Kidney (tissue), 14 donors: Measurements from ENCODE around the gene GDF2. TPM values are rescaled to one million over a fixed set of nuclear protein-coding genes. Genes with fewer than 3 reads are reported as not detected.

Source experiments
- DNase-seq, 5 donors: peaks; one replicate each; pipeline ENCODE4 v3.0.0-alpha.2; 2013 to 2020
- FAIRE-seq: peaks from 2 replicates; lab custom pipeline; 2012; peaks lifted over from hg19 to GRCh38; lab: Jason Lieb, UNC
- H3K27ac ChIP-seq, 2 donors: one replicate each; pipeline ENCODE4 v1.7.0; 2013; ENCODE audit warnings: low read depth in 2 of 2, low read length in 2 of 2, inconsistent platforms in 1 of 2
- H3K27me3 ChIP-seq: one replicate; pipeline ENCODE4 v1.7.1; 2013; ENCODE audit warnings: low read length, inconsistent platforms; ENCODE audit not compliant: control insufficient read depth, insufficient read depth
- H3K36me3 ChIP-seq, 3 donors: one replicate each; pipeline versions ENCODE4 v1.7.0 to v1.7.1; 2013; ENCODE audit warnings: low read length in 3 of 3, control low read depth in 1 of 3, inconsistent platforms in 1 of 3; ENCODE audit not compliant: insufficient read depth in 3 of 3, control insufficient read depth in 2 of 3
- H3K4me1 ChIP-seq, 3 donors: one replicate each; pipeline versions ENCODE4 v1.7.0 to v1.7.1; 2013; ENCODE audit warnings: low read length in 3 of 3, inconsistent platforms in 1 of 3, low read depth in 1 of 3; ENCODE audit not compliant: control insufficient read depth in 2 of 3, insufficient read depth in 2 of 3
- H3K4me3 ChIP-seq, 3 donors: one replicate each; pipeline versions ENCODE4 v1.7.0 to v1.8.1; 2013; ENCODE audit warnings: low read length in 3 of 3, control low read depth in 1 of 3, inconsistent platforms in 1 of 3
- H3K9ac ChIP-seq, 3 donors: one replicate each; pipeline versions ENCODE4 v1.7.0 to v1.7.1; 2013; ENCODE audit warnings: low read length in 3 of 3, control low read depth in 1 of 3, inconsistent platforms in 1 of 3
- H3K9me3 ChIP-seq, 3 donors: one replicate each; pipeline versions ENCODE4 v1.7.0 to v1.7.1; 2013; ENCODE audit warnings: low read length in 3 of 3, control low read depth in 1 of 3, inconsistent platforms in 1 of 3; ENCODE audit not compliant: control insufficient read depth in 2 of 3, insufficient read depth in 1 of 3
- intact Hi-C: fragments of 100-400 bp; cut with DNase I; formaldehyde crosslinking; loops from one replicate; pipeline ENCODE4 v1.11.1; 2022
- polyA plus RNA-seq: library from polyadenylated mRNA; stranded (reverse); fragments of 350-450 nt; fragmentation: Illumina TruSeq; extraction: RNeasy Lipid Tissue Mini Kit (QIAGEN cat#74804); gene quantifications from one replicate; pipeline ENCODE4 v1.2.3, GENCODE V29; 2014; ENCODE audit warnings: low read depth, low replicate concordance; ENCODE audit not compliant: insufficient read depth
- total RNA-seq: library from RNA; stranded (reverse); fragmentation: NEBNext Ultra II Directional; extraction: Animal tissue kit (Norgen Biotek cat#: 25700); gene quantifications from one replicate; pipeline ENCODE4 v1.2.1, GENCODE V29; 2021
- TF ChIP-seq, protein P1 (sequence below): IDR thresholded peaks from 3 replicates; pipeline ENCODE4 v1.5.1; 2012; ENCODE audit warnings: mild to moderate bottlenecking, moderate library complexity, borderline replicate concordance; ENCODE audit not compliant: insufficient read depth; ENCODE audit errors: extremely low read depth
- donor health status: control.
- donor health status: control.
- donor health status: control.
- donor health status: control.
- donor health status: control.
- donor health status: DM: yes; HTN: yes; CAD: no.
- donor health status: Normal renal cell carcinoma (clear cell type).

Gene GDF2
- total and polyA plus RNA-seq, 2 donors from 2014 or later, result not detected

- DNase-seq, result peak in 1 of 5 donors; percentile 41
These were observed 2.5 kb upstream of the GDF2 start for GRCh38 chr10:47319784-47320183.

DNA sequence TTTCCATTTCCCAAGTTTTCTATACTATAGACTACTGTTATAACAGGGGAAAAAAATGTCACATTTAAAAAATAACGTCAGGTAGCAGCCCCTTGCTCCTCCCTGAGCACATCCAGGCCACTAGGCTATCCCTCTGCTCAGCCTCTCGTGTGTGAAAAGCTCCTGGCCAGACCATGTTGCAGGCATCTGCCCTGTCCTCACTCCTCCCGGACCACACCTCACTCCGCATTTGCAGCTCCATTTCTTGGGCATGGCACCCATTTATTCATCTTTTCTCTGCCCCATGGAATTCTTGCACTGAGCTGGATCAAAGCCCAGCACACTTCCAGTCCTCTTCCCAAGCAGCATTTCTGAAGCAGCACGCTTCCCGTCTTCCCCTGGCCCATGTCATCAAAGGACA lies 1.4 kb upstream of the GDF2 start:
- intact Hi-C loops, result no loop called here
- H3K27ac ChIP-seq, result no peak overlapping the region
- TF ChIP-seq, protein P1, sequence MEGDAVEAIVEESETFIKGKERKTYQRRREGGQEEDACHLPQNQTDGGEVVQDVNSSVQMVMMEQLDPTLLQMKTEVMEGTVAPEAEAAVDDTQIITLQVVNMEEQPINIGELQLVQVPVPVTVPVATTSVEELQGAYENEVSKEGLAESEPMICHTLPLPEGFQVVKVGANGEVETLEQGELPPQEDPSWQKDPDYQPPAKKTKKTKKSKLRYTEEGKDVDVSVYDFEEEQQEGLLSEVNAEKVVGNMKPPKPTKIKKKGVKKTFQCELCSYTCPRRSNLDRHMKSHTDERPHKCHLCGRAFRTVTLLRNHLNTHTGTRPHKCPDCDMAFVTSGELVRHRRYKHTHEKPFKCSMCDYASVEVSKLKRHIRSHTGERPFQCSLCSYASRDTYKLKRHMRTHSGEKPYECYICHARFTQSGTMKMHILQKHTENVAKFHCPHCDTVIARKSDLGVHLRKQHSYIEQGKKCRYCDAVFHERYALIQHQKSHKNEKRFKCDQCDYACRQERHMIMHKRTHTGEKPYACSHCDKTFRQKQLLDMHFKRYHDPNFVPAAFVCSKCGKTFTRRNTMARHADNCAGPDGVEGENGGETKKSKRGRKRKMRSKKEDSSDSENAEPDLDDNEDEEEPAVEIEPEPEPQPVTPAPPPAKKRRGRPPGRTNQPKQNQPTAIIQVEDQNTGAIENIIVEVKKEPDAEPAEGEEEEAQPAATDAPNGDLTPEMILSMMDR, result no peak
- no peak overlapping the region for H3K9ac ChIP-seq
- no peaks in the 10 kb centered on the region for H3K4me1 ChIP-seq
- no peak for FAIRE-seq
- no peak overlapping the region for H3K4me3 ChIP-seq
- no peaks in the 10 kb centered on the region for H3K27me3 ChIP-seq
- H3K36me3 ChIP-seq, result no peaks in the 10 kb centered on the region
- peak in 1 of 5 donors; percentile 22 for DNase-seq
- H3K9me3 ChIP-seq, result no peaks in the 10 kb centered on the region

More at GRCh38 chr10:47319784-47320183, 2.5 kb upstream of the GDF2 start:
- no peak overlapping the region for H3K9ac ChIP-seq
- H3K27me3 ChIP-seq, result no peaks in the 10 kb centered on the region
- TF ChIP-seq, protein P1, result no peak
- intact Hi-C loops, result loop anchor here (10.0 kb wide), 1 partner anchor 295 kb away; no protein-coding TSS in a partner anchor
- no peaks in the 10 kb centered on the region for H3K9me3 ChIP-seq
- H3K27ac ChIP-seq, result no peak overlapping the region
- FAIRE-seq, result no peak
- no peaks in the 10 kb centered on the region for H3K36me3 ChIP-seq
- no peaks in the 10 kb centered on the region for H3K4me1 ChIP-seq
- H3K4me3 ChIP-seq, result no peak overlapping the region

- no peaks in the 10 kb centered on the region for H3K36me3 ChIP-seq
- no peaks in the 10 kb centered on the region for H3K4me1 ChIP-seq
- intact Hi-C loops, result no loop called here
- no peak overlapping the region for H3K9ac ChIP-seq
- no peak overlapping the region for H3K27ac ChIP-seq
- DNase-seq, result no peak
- TF ChIP-seq, protein P1, result no peak
- H3K9me3 ChIP-seq, result no peaks in the 10 kb centered on the region
- no peaks in the 10 kb centered on the region for H3K27me3 ChIP-seq
- FAIRE-seq, result no peak
- no peak overlapping the region for H3K4me3 ChIP-seq
These were observed 596 bp upstream of the GDF2 start for GRCh38 chr10:47321521-47322195.

DNA sequence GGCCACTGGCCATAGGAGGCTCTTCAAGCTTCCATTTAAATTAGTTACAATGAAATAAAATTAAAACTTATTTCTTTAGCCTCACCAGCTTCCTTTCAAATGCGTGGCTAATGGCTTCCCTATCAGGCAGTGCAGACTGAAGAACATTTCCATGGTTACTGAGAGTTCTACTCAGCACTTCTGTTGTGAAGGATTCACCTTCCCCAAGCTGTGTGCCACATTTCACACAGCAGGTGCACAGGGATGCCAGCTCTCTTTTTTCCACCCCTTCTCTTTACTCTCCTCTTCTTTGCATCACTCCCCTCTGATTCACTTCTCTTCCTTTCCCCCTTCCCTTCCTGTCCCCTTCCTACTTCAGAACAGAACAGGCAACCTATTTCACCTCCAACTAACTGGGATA lies 833 bp downstream of the GDF2 start:
- Histone ChIP-seq H3K9ac (no peak overlapping the region), H3K36me3 (no peaks in the 10 kb centered on the region), H3K4me1 (no peaks in the 10 kb centered on the region), H3K27ac (no peak overlapping the region), H3K9me3 (no peaks in the 10 kb centered on the region), H3K4me3 (no peak overlapping the region), H3K27me3 (no peaks in the 10 kb centered on the region)
- no peak for FAIRE-seq
- intact Hi-C loops, result no loop called here
- TF ChIP-seq, protein P1, result no peak
- no peak for DNase-seq
